HG03025 (cell line): ENCODE measurements around the gene GTF2H3.

Experiments
- ATAC-seq: cut with Tn5 transposase; IDR thresholded peaks from one replicate; pipeline ENCODE4 v1.9.1; 2021; ENCODE audit warnings: mild to moderate bottlenecking, moderate library complexity; ENCODE audit not compliant: unreplicated experiment, low FRiP score

Gene GTF2H3

GRCh38 chr12:123696646-123697045, 63.0 kb downstream of the GTF2H3 start:
- ATAC-seq = no peak

GRCh38 chr12:123705935-123706334, 72.3 kb downstream of the GTF2H3 start:
- no peak for ATAC-seq

- ATAC-seq = no peak
Observed at GRCh38 chr12:123707466-123707865, 73.8 kb downstream of the GTF2H3 start.
